Measurements from ENCODE around the gene POLR1A. TPM values are rescaled to one million over a fixed set of nuclear protein-coding genes. Genes with fewer than 3 reads are reported as not detected.

The POLR1A gene
- total RNA-seq, 1 experiment from 2014 or later = 47.5 TPM

DNA sequence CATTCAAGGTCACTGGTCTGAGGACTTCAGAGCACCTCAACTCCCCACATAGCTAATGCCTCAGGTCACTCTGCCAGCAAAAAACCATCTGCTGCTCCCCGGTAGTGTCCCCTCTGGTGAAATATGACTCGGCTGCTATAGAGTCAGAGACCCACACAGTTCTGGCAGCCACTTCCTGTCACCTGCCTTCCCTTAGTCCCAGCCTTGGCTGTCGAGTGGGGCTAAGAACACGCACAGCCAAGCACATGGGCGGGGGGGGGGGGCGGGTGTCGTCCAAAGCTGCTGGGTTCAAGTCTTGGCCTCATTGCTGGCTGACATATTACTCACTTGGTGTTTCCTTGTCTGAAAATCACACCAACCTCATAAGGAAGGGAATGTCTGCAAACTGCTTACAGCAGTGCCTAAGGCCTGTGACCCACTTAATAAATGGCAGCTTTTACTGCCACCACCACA lies 37.5 kb downstream of the POLR1A start:
- H3K4me3 Mint-ChIP-seq = no peak overlapping the region
- DNase-seq (ENCODE audit: low spot score) = no peak
- no peak overlapping the region for H3K27ac Mint-ChIP-seq
- no peaks in the 10 kb centered on the region for H3K4me1 Mint-ChIP-seq
- ChIA-PET CTCF (interaction anchor here (1.5 kb wide), 1 partner anchor 12 kb away, joined by 4 read pairs; no protein-coding TSS in a partner anchor), POLR2A (no interaction called here)
- peaks cover 77% of the 10 kb centered on the region for H3K36me3 Mint-ChIP-seq
- TF ChIP-seq ZNF232 (CRISPR knock-in tag; IDR thresholded peaks at IDR 0.05) = no peak
- TF ChIP-seq, protein P1, sequence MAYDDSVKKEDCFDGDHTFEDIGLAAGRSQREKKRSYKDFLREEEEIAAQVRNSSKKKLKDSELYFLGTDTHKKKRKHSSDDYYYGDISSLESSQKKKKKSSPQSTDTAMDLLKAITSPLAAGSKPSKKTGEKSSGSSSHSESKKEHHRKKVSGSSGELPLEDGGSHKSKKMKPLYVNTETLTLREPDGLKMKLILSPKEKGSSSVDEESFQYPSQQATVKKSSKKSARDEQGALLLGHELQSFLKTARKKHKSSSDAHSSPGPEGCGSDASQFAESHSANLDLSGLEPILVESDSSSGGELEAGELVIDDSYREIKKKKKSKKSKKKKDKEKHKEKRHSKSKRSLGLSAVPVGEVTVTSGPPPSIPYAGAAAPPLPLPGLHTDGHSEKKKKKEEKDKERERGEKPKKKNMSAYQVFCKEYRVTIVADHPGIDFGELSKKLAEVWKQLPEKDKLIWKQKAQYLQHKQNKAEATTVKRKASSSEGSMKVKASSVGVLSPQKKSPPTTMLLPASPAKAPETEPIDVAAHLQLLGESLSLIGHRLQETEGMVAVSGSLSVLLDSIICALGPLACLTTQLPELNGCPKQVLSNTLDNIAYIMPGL (CRISPR knock-in tag; IDR thresholded peaks at IDR 0.05) = no peak
- no peak for TF ChIP-seq ZBTB21 (CRISPR knock-in tag; IDR thresholded peaks at IDR 0.05; ENCODE audit: borderline replicate concordance)
- no peak for TF ChIP-seq FOXK1 (CRISPR knock-in tag; IDR thresholded peaks at IDR 0.05)
- TF ChIP-seq, protein P2, sequence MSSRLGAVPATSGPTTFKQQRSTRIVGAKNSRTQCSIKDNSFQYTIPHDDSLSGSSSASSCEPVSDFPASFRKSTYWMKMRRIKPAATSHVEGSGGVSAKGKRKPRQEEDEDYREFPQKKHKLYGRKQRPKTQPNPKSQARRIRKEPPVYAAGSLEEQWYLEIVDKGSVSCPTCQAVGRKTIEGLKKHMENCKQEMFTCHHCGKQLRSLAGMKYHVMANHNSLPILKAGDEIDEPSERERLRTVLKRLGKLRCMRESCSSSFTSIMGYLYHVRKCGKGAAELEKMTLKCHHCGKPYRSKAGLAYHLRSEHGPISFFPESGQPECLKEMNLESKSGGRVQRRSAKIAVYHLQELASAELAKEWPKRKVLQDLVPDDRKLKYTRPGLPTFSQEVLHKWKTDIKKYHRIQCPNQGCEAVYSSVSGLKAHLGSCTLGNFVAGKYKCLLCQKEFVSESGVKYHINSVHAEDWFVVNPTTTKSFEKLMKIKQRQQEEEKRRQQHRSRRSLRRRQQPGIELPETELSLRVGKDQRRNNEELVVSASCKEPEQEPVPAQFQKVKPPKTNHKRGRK (CRISPR knock-in tag; IDR thresholded peaks at IDR 0.05; ENCODE audit: borderline replicate concordance) = no peak
- TF ChIP-seq, protein P3, sequence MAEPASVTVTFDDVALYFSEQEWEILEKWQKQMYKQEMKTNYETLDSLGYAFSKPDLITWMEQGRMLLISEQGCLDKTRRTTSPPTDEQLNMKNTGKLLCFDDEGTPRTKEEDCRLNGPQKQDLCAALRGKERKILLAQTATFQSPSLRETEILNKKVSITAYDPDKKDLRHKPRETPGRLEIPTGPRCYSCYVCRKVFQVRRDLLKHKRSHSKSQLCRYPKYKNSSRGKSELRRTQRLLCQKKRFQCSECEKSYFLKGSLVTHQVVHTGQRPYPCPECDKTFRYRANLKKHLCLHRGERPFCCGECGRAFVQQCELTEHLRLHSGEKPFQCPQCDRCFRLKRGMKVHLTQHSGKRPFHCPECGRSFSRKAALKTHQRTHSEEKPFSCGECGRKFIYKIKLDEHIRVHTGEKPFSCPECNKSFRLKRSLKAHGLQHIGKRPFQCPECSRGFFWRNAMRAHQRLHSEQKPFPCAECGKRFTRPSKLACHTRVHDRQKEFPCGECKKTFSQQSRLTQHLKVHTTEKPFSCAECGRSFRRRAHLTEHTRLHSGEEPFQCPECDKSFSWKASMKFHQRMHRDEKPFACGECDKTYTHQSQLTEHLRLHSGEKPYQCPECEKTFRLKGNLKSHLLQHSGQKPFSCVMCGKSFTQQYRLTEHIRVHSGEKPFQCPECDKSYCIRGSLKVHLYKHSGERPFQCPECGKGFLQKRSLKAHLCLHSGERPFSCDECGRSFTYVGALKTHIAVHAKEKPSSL (CRISPR knock-in tag; conservative IDR thresholded peaks at IDR 0.05) = no peak
- TF ChIP-seq, protein P4, sequence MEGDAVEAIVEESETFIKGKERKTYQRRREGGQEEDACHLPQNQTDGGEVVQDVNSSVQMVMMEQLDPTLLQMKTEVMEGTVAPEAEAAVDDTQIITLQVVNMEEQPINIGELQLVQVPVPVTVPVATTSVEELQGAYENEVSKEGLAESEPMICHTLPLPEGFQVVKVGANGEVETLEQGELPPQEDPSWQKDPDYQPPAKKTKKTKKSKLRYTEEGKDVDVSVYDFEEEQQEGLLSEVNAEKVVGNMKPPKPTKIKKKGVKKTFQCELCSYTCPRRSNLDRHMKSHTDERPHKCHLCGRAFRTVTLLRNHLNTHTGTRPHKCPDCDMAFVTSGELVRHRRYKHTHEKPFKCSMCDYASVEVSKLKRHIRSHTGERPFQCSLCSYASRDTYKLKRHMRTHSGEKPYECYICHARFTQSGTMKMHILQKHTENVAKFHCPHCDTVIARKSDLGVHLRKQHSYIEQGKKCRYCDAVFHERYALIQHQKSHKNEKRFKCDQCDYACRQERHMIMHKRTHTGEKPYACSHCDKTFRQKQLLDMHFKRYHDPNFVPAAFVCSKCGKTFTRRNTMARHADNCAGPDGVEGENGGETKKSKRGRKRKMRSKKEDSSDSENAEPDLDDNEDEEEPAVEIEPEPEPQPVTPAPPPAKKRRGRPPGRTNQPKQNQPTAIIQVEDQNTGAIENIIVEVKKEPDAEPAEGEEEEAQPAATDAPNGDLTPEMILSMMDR (IDR thresholded peaks at IDR 0.05) = no peak
- no peak for TF ChIP-seq GTF2I (CRISPR knock-in tag; conservative IDR thresholded peaks at IDR 0.05)
- TF ChIP-seq NR2C2 (CRISPR knock-in tag; IDR thresholded peaks at IDR 0.05) = no peak
- H3K9me3 Mint-ChIP-seq = no peaks in the 10 kb centered on the region
- H3K27me3 Mint-ChIP-seq (ENCODE audit: low read depth) = no peaks in the 10 kb centered on the region
- ATAC-seq = no peak

DNA sequence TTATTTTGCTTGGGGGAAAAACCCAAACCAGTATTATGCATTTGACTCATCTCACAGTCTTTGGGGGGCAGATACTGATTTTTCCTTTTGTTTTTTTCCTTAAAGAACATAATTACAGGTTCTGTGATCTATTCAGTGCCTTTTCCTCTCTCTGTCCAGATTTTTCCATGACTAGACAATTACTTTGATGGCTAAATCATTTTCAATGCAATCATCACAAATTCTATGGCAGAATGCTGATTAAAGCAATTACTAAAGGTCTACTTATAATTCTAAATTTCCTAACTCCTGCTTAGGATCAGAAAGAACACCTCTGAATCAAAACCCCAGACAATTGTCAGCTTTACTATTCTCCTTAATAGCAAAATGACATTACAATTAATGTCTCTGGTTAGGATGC lies 38.8 kb downstream of the POLR1A start:
- Mint-ChIP-seq H3K4me1 (no peaks in the 10 kb centered on the region), H3K27ac (no peak overlapping the region), H3K4me3 (no peak overlapping the region), H3K36me3 (peaks cover 78% of the 10 kb centered on the region), H3K27me3 (ENCODE audit: low read depth) (no peaks in the 10 kb centered on the region), H3K9me3 (no peaks in the 10 kb centered on the region)
- POLR2A ChIA-PET = no interaction called here
- no peak for DNase-seq (ENCODE audit: low spot score)
- TF ChIP-seq HMGA2 (CRISPR knock-in tag; IDR thresholded peaks at IDR 0.05) (no peak), KAT7 (CRISPR knock-in tag; IDR thresholded peaks at IDR 0.05; ENCODE audit: borderline replicate concordance) (no peak), FOXK1 (CRISPR knock-in tag; IDR thresholded peaks at IDR 0.05) (no peak), ATF1 (CRISPR knock-in tag; IDR thresholded peaks at IDR 0.05) (no peak), GTF2I (CRISPR knock-in tag; conservative IDR thresholded peaks at IDR 0.05) (no peak), GABPB1 (CRISPR knock-in tag; IDR thresholded peaks at IDR 0.05) (no peak), ZNF416 (CRISPR knock-in tag; IDR thresholded peaks at IDR 0.05) (no peak), JUN (CRISPR knock-in tag; IDR thresholded peaks at IDR 0.05) (no peak)
- TF ChIP-seq, protein P5, sequence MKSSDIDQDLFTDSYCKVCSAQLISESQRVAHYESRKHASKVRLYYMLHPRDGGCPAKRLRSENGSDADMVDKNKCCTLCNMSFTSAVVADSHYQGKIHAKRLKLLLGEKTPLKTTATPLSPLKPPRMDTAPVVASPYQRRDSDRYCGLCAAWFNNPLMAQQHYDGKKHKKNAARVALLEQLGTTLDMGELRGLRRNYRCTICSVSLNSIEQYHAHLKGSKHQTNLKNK (CRISPR knock-in tag; IDR thresholded peaks at IDR 0.05) = no peak
- TF ChIP-seq, protein P6, sequence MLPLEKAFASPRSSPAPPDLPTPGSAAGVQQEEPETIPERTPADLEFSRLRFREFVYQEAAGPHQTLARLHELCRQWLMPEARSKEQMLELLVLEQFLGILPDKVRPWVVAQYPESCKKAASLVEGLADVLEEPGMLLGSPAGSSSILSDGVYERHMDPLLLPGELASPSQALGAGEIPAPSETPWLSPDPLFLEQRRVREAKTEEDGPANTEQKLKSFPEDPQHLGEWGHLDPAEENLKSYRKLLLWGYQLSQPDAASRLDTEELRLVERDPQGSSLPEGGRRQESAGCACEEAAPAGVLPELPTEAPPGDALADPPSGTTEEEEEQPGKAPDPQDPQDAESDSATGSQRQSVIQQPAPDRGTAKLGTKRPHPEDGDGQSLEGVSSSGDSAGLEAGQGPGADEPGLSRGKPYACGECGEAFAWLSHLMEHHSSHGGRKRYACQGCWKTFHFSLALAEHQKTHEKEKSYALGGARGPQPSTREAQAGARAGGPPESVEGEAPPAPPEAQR (CRISPR knock-in tag; IDR thresholded peaks at IDR 0.05) = no peak
- ATAC-seq = no peak
- CTCF ChIA-PET = interaction anchor here (1.5 kb wide), 1 partner anchor 13 kb away, joined by 4 read pairs; no protein-coding TSS in a partner anchor
